H9 (cell line): ENCODE measurements around the gene ATP13A3. TPM values are rescaled to one million over a fixed set of nuclear protein-coding genes. Genes with fewer than 3 reads are reported as not detected.

Source experiments
- DNase-seq: peaks from one replicate; pipeline ENCODE4 v3.0.0-alpha.2; 2017
- H2AFZ ChIP-seq: one replicate; pipeline ENCODE4 v1.6.1; 2013; ENCODE audit warnings: mild to moderate bottlenecking, low read length, control low read depth, moderate library complexity
- H2AK5ac ChIP-seq: 2 replicates; pipeline ENCODE4 v1.6.1; 2013; ENCODE audit warnings: low read length, control low read depth, mixed read lengths; ENCODE audit not compliant: insufficient read length
- H2BK120ac ChIP-seq: one replicate; pipeline ENCODE4 v1.6.1; 2013; ENCODE audit warnings: low read depth, mild to moderate bottlenecking, low read length, control low read depth, inconsistent platforms; ENCODE audit not compliant: poor library complexity, severe bottlenecking
- H2BK12ac ChIP-seq: 2 replicates; pipeline ENCODE4 v1.6.1; 2013; ENCODE audit warnings: low read length, control low read depth, mixed read lengths, low read depth; ENCODE audit not compliant: insufficient read length
- H2BK15ac ChIP-seq: 2 replicates; pipeline ENCODE4 v1.6.1; 2013; ENCODE audit warnings: low read depth, low read length, control low read depth
- H2BK20ac ChIP-seq: one replicate; pipeline ENCODE4 v1.6.1; 2013; ENCODE audit warnings: low read depth, mild to moderate bottlenecking, low read length, control low read depth, inconsistent platforms; ENCODE audit not compliant: poor library complexity, severe bottlenecking
- H2BK5ac ChIP-seq: 2 replicates; pipeline ENCODE4 v1.6.1; 2013; ENCODE audit warnings: low read length, control low read depth, mixed read lengths; ENCODE audit not compliant: insufficient read length
- H3K14ac ChIP-seq: 2 replicates; pipeline ENCODE4 v1.6.1; 2013; ENCODE audit warnings: low read length, control low read depth; ENCODE audit not compliant: insufficient read depth
- H3K18ac ChIP-seq: 2 replicates; pipeline ENCODE4 v1.6.1; 2013; ENCODE audit warnings: low read depth, mild to moderate bottlenecking, mixed read lengths, low read length, control low read depth; ENCODE audit not compliant: insufficient read length
- H3K23ac ChIP-seq: 2 replicates; pipeline ENCODE4 v1.6.1; 2013; ENCODE audit warnings: low read length, control low read depth, mixed read lengths, low read depth; ENCODE audit not compliant: insufficient read length
- H3K23me2 ChIP-seq: 2 replicates; pipeline ENCODE4 v1.6.1; 2013; ENCODE audit warnings: low read depth, mild to moderate bottlenecking, mixed read lengths, low read length, control low read depth; ENCODE audit not compliant: insufficient read length, poor library complexity, severe bottlenecking
- H3K27ac ChIP-seq: 2 replicates; pipeline ENCODE4 v1.5.1; 2013; ENCODE audit warnings: low read length, control low read depth, mixed read lengths, low read depth; ENCODE audit not compliant: insufficient read length
- H3K27me3 ChIP-seq: 2 replicates; pipeline ENCODE4 v1.6.1; 2013; ENCODE audit warnings: low read length, control low read depth, inconsistent platforms; ENCODE audit not compliant: insufficient read depth
- H3K4ac ChIP-seq: 2 replicates; pipeline ENCODE4 v1.6.1; 2013; ENCODE audit warnings: low read depth, mild to moderate bottlenecking, control low read depth, inconsistent platforms, low read length, moderate library complexity
- H3K4me1 ChIP-seq: 2 replicates; pipeline ENCODE4 v1.6.1; 2013; ENCODE audit warnings: low read length, control low read depth, inconsistent platforms; ENCODE audit not compliant: insufficient read depth
- H3K4me2 ChIP-seq: 2 replicates; pipeline ENCODE4 v1.6.1; 2013; ENCODE audit warnings: low read length, control low read depth, mixed read lengths; ENCODE audit not compliant: insufficient read length, insufficient read depth
- H3K56ac ChIP-seq: 2 replicates; pipeline ENCODE4 v1.6.1; 2013; ENCODE audit warnings: low read depth, mild to moderate bottlenecking, mixed read lengths, low read length, control low read depth; ENCODE audit not compliant: insufficient read length
- H3K79me1 ChIP-seq: 2 replicates; pipeline ENCODE4 v1.6.1; 2013; ENCODE audit warnings: low read depth, mild to moderate bottlenecking, moderate library complexity, low read length, control low read depth, inconsistent platforms; ENCODE audit not compliant: insufficient read depth, poor library complexity, severe bottlenecking
- H3K79me2 ChIP-seq: 2 replicates; pipeline ENCODE4 v1.6.1; 2013; ENCODE audit warnings: low read length, control low read depth, inconsistent platforms; ENCODE audit not compliant: insufficient read depth
- H3K9ac ChIP-seq: 2 replicates; pipeline ENCODE4 v1.6.1; 2013; ENCODE audit warnings: low read length, control low read depth, mixed read lengths; ENCODE audit not compliant: insufficient read length; ENCODE audit errors: extremely low read depth
- H3K9me3 ChIP-seq: one replicate; pipeline ENCODE4 v1.6.1; 2013; ENCODE audit warnings: low read depth, low read length, inconsistent platforms; ENCODE audit not compliant: control insufficient read depth
- H3T11ph ChIP-seq: one replicate; pipeline ENCODE4 v1.6.1; 2013; ENCODE audit warnings: mild to moderate bottlenecking, low read length, control low read depth, inconsistent platforms
- H4K20me1 ChIP-seq: one replicate; pipeline ENCODE4 v1.6.1; 2013; ENCODE audit not compliant: control insufficient read depth, insufficient read length, insufficient read depth
- H4K5ac ChIP-seq: 2 replicates; pipeline ENCODE4 v1.6.1; 2013; ENCODE audit warnings: low read depth, mild to moderate bottlenecking, mixed read lengths, low read length, control low read depth; ENCODE audit not compliant: insufficient read length
- H4K8ac ChIP-seq: replicated peaks from 2 replicates; pipeline ENCODE4 v1.6.1; 2013; ENCODE audit warnings: low read length, control low read depth, mixed read lengths, low read depth; ENCODE audit not compliant: insufficient read length
- H4K91ac ChIP-seq: 2 replicates; pipeline ENCODE4 v1.6.1; 2013; ENCODE audit warnings: low read depth, mild to moderate bottlenecking, moderate library complexity, mixed read lengths, low read length, control low read depth; ENCODE audit not compliant: insufficient read length
- H3K27ac Mint-ChIP-seq, 3 experiments: 2 replicates in 2 of 3; 3 replicates in 1 of 3; pipeline ENCODE4 v1.8.0; 2020 to 2021; ENCODE audit warnings: mixed read lengths in 3 of 3, mild to moderate bottlenecking in 1 of 3, moderate library complexity in 1 of 3
- H3K27me3 Mint-ChIP-seq: 2 replicates; pipeline ENCODE4 v1.8.0; 2021; ENCODE audit warnings: low read depth, mild to moderate bottlenecking, moderate library complexity, mixed read lengths
- H3K36me3 Mint-ChIP-seq, 3 experiments: 2 replicates in 2 of 3; 3 replicates in 1 of 3; pipeline ENCODE4 v1.8.0; 2020 to 2021; ENCODE audit warnings: low read depth in 3 of 3, mixed read lengths in 3 of 3; ENCODE audit not compliant: insufficient read depth in 1 of 3
- H3K4me1 Mint-ChIP-seq, 2 experiments: 2 replicates each; pipeline ENCODE4 v1.8.0; 2020; ENCODE audit warnings: mixed read lengths in 2 of 2
- H3K4me3 Mint-ChIP-seq, 2 experiments: 2 replicates in 1 of 2; 3 replicates in 1 of 2; pipeline ENCODE4 v1.8.0; 2020 to 2021; ENCODE audit warnings: mild to moderate bottlenecking in 2 of 2, mixed read lengths in 2 of 2, moderate library complexity in 1 of 2
- H3K9me3 Mint-ChIP-seq, 2 experiments: 2 replicates in 1 of 2; 3 replicates in 1 of 2; pipeline ENCODE4 v1.8.0; 2020; ENCODE audit warnings: mild to moderate bottlenecking in 2 of 2, mixed read lengths in 2 of 2, moderate library complexity in 1 of 2
- WGBS: extraction: QIAGEN DNeasy Blood & Tissue Kit; methylation state at CpG from one replicate; pipeline ENCODE4 v1.1.7; 2013; ENCODE audit warnings: missing lambda C conversion rate, low lambda C conversion rate, mixed read lengths; ENCODE audit not compliant: insufficient read length; ENCODE audit errors: extremely low coverage; 5-methylcytosine and 5-hydroxymethylcytosine counted together
- total RNA-seq: library from RNA; stranded (reverse); gene quantifications from 2 replicates; pipeline ENCODE4 v1.2.1, GENCODE V29; 2021
- TF ChIP-seq, protein P1 (sequence below): fragments of 200-600 bp; sonication (generic); conservative IDR thresholded peaks from 3 replicates; pipeline ENCODE4 v1.8.0; 2021; ENCODE audit warnings: antibody characterized with exemption, mild to moderate bottlenecking

Gene ATP13A3
- total RNA-seq, 1 experiment from 2014 or later, result 78.5 TPM

DNA sequence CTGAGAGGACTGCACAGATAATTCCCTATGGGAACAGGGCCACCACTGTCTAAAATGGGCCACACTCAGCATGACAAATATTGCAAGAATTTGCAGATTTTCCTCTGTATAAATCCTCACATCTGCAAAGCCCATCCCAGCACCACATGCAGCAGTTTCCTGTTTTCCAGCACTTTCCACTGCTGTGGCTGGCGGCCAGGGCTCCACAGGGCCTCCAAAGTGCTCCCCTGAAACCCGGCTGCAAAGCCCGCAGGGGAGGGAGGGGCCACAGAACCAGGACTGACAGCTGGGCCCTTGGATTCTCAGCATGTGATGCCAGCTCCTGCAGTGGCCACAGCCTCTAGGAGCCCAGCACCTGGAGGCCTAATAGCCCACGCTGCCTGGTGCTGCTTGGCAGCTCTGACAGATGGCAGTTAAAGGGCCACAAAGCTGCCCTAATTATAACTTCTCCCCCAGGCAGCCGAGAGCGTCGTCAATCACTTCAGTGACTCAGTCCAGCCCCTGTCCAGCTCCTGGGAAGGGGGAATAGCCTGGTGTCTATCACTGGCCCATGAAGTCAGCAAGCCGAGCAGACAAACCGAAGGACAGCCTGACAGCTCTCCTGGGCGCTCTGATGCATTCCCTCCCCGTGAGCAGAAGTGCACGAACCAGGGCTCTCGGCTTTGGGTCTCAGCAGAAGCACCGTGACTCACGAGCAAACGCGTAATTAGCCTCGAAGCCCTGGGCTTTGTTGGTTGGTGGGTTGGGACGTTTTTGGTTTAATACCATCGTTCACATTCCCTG, 122.0 kb downstream of the ATP13A3 start:
- Histone ChIP-seq H4K91ac (no peak overlapping the region), H3K23me2 (no peaks in the 10 kb centered on the region), H2BK120ac (no peak overlapping the region), H2AFZ (no peak overlapping the region), H3K14ac (no peak overlapping the region; the same call in 1 of the 2 replicates), H3K56ac (no peak overlapping the region), H3K27ac (no peak overlapping the region), H4K20me1 (no peaks in the 10 kb centered on the region), H3K18ac (no peak overlapping the region), H2BK5ac (no peak overlapping the region), H3K4me2 (no peak overlapping the region), H3K23ac (no peak overlapping the region), H3K79me1 (no peaks in the 10 kb centered on the region), H3K4ac (no peak overlapping the region), H2AK5ac (no peak overlapping the region), H4K8ac (no peak overlapping the region), H3K9ac (no peak overlapping the region), H3T11ph (no peak overlapping the region), H2BK15ac (no peak overlapping the region), H3K4me1 (no peaks in the 10 kb centered on the region), H3K79me2 (no peaks in the 10 kb centered on the region), H2BK12ac (no peak overlapping the region), H3K27me3 (no peaks in the 10 kb centered on the region; the same call in 1 of the 2 replicates), H3K9me3 (no peaks in the 10 kb centered on the region), H4K5ac (no peak overlapping the region), H2BK20ac (no peak overlapping the region)
- Mint-ChIP-seq H3K4me3 (no peak overlapping the region), H3K9me3 (no peaks in the 10 kb centered on the region), H3K27ac (no peak overlapping the region), H3K27me3 (peaks cover 24% of the 10 kb centered on the region), H3K36me3 (no peaks in the 10 kb centered on the region), H3K4me1 (peaks cover 14 to 22% of the 10 kb centered on the region in 2 experiments)
- DNase-seq, result no peak
- TF ChIP-seq, protein P1, sequence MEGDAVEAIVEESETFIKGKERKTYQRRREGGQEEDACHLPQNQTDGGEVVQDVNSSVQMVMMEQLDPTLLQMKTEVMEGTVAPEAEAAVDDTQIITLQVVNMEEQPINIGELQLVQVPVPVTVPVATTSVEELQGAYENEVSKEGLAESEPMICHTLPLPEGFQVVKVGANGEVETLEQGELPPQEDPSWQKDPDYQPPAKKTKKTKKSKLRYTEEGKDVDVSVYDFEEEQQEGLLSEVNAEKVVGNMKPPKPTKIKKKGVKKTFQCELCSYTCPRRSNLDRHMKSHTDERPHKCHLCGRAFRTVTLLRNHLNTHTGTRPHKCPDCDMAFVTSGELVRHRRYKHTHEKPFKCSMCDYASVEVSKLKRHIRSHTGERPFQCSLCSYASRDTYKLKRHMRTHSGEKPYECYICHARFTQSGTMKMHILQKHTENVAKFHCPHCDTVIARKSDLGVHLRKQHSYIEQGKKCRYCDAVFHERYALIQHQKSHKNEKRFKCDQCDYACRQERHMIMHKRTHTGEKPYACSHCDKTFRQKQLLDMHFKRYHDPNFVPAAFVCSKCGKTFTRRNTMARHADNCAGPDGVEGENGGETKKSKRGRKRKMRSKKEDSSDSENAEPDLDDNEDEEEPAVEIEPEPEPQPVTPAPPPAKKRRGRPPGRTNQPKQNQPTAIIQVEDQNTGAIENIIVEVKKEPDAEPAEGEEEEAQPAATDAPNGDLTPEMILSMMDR, result no peak
- no CpG with 5 or more reads among the region's 20 CpGs for WGBS
